GM12892 (cell line): ENCODE results near the gene PKN3.

ENCODE experiments used
- POLR2A ChIP-seq: IDR thresholded peaks from 2 replicates; pipeline ENCODE4 v1.6.1; 2011; ENCODE audit warnings: low read depth, low read length, control low read depth
- POLR2AphosphoS5 ChIP-seq: IDR thresholded peaks from 2 replicates; pipeline ENCODE4 v1.6.1; 2011; ENCODE audit warnings: low read depth, low read length, control low read depth

GRCh38 chr9:128705051-128705965, 3.0 kb downstream of the PKN3 start:
- TF ChIP-seq POLR2AphosphoS5, result no peak
- TF ChIP-seq POLR2A, result no peak
